GM21737 (cell line): ENCODE measurements around the gene OR2F1.
"Not testable (repeated sequence)": the region's sequence is repeated elsewhere in the genome, so short reads cannot be mapped to it uniquely, and the experiment has no call there.

ENCODE experiments used
- ATAC-seq: cut with Tn5 transposase; IDR thresholded peaks from one replicate; pipeline ENCODE4 v1.9.1; 2021; ENCODE audit warnings: mild to moderate bottlenecking, moderate library complexity; ENCODE audit not compliant: unreplicated experiment

OR2F1 gene

GRCh38 chr7:144006029-144006691, 51.5 kb downstream of the OR2F1 start:
- ATAC-seq = no peak

GRCh38 chr7:144006692-144007042, 52.0 kb downstream of the OR2F1 start:
- no peak for ATAC-seq

GRCh38 chr7:144009361-144009760, 54.7 kb downstream of the OR2F1 start:
- ATAC-seq = no peak

GRCh38 chr7:144010061-144010460, 55.4 kb downstream of the OR2F1 start:
- ATAC-seq = not testable (repeated sequence)

GRCh38 chr7:144010821-144011220, 56.2 kb downstream of the OR2F1 start:
- not testable (repeated sequence) for ATAC-seq

GRCh38 chr7:144011458-144012230, 57.0 kb downstream of the OR2F1 start:
- ATAC-seq = no peak
